Ectodermal cell (in vitro differentiated cells): ENCODE results near the gene FAM237B.

Source experiments
- H3K27ac ChIP-seq: 2 replicates; pipeline ENCODE4 v1.7.0; 2013; ENCODE audit warnings: mild to moderate bottlenecking, low read depth, low read length; ENCODE audit not compliant: insufficient read depth, poor library complexity, severe bottlenecking
- H3K27me3 ChIP-seq: 2 replicates; pipeline ENCODE4 v1.7.0; 2013; ENCODE audit warnings: mild to moderate bottlenecking, low read length; ENCODE audit not compliant: insufficient read depth, control insufficient read depth, poor library complexity, severe bottlenecking
- H3K36me3 ChIP-seq: one replicate; pipeline ENCODE4 v1.7.0; 2013; ENCODE audit warnings: low read length; ENCODE audit not compliant: control insufficient read depth, insufficient read depth
- H3K4me1 ChIP-seq: one replicate; pipeline ENCODE4 v1.7.0; 2013; ENCODE audit warnings: low read length; ENCODE audit not compliant: control insufficient read depth, insufficient read depth
- H3K4me3 ChIP-seq: 2 replicates; pipeline ENCODE4 v1.7.0; 2013; ENCODE audit warnings: low read depth, low read length, control low read depth; ENCODE audit not compliant: insufficient read depth
- H3K9me3 ChIP-seq: 2 replicates; pipeline ENCODE4 v1.7.0; 2013; ENCODE audit warnings: mild to moderate bottlenecking, low read length, moderate library complexity; ENCODE audit not compliant: control insufficient read depth
- WGBS, 2 experiments: methylation state at CpG; one replicate each; pipeline ENCODE4 v1.1.7; 2013; ENCODE audit warnings: missing lambda C conversion rate in 2 of 2; 5-methylcytosine and 5-hydroxymethylcytosine counted together

FAM237B gene

DNA sequence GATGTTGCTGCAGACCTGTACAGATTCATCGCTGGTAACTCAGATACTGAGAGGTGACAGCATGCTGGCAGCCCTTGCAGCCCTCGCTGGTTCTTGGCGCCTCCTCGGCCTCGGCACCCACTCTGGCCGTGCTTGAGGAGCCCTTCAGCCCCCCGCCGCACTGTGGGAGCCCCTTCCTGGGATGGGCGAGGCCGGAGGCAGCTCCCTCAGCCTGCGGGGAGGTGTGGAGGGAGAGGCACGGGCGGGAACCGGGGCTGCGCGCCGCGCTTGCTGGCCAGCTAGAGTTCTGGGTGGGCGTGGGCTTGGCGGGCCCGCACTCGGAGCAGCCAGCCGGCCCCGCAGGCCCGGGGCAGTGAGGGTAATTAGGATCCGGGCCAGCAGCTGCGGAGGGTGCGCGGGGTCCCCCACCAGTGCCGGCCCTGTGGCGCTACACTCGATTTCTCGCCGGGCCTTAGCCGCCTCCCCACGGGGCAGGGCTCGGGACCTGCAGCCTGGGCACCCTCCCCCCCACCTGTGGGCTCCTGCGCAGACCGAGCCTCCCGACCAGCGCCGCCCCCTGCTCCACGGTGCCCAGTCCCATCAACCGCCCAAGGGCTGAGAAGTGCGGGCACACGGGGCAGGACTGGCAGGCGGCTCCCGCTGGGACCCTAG, 13.2 kb upstream of the FAM237B start:
- H3K27me3 ChIP-seq: no peaks in the 10 kb centered on the region
- WGBS, 2 experiments: 95% methylated on average over 48 of the region's 48 CpGs
- H3K36me3 ChIP-seq: no peaks in the 10 kb centered on the region
- H3K27ac ChIP-seq: no peak overlapping the region
- no peaks in the 10 kb centered on the region for H3K4me1 ChIP-seq
- no peaks in the 10 kb centered on the region for H3K9me3 ChIP-seq
- no peak overlapping the region for H3K4me3 ChIP-seq

GRCh38 chr7:90326500-90326899, 5.4 kb upstream of the FAM237B start:
- no peaks in the 10 kb centered on the region for H3K9me3 ChIP-seq

GRCh38 chr7:90322837-90323236, 1.7 kb upstream of the FAM237B start:
- no peaks in the 10 kb centered on the region for H3K9me3 ChIP-seq
- H3K4me3 ChIP-seq: no peak overlapping the region
- no peaks in the 10 kb centered on the region for H3K36me3 ChIP-seq
- peaks cover 59% of the 10 kb centered on the region for H3K27me3 ChIP-seq
- no peak overlapping the region for H3K27ac ChIP-seq
- no peaks in the 10 kb centered on the region for H3K4me1 ChIP-seq

More at GRCh38 chr7:90326500-90326899, 5.4 kb upstream of the FAM237B start:
- Histone ChIP-seq H3K4me1 (no peaks in the 10 kb centered on the region), H3K27ac (no peak overlapping the region), H3K4me3 (no peak overlapping the region), H3K36me3 (no peaks in the 10 kb centered on the region), H3K27me3 (peaks cover 24% of the 10 kb centered on the region)
- 17 to 44% methylated on average over 1 of the region's 1 CpG for WGBS, 2 experiments

GRCh38 chr7:90320418-90320800, 695 bp downstream of the FAM237B start:
- Histone ChIP-seq H3K4me3 (no peak overlapping the region), H3K9me3 (no peaks in the 10 kb centered on the region), H3K4me1 (no peaks in the 10 kb centered on the region), H3K27me3 (peaks cover 63% of the 10 kb centered on the region), H3K27ac (no peak overlapping the region), H3K36me3 (no peaks in the 10 kb centered on the region)
- 47 to 56% methylated on average over 7 of the region's 7 CpGs for WGBS, 2 experiments

DNA sequence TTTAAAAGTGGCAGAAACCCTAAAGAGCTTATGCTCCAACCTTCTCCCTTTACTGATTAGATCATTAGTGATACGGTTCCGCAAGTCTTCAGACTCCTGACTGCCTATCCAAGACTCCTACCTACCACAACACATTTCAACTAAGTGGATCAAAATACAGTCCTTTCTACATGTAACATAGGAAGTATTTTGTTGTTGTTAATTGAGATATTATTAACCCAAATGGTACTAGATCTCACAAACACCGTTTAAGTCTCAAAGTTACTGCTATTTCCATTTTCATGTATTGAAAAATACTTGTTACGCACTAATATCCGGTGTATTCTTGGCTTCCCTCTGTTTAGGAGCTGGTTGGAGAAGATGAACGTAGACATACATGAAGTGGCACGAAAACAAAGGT, 1.1 kb downstream of the FAM237B start:
- no peak overlapping the region for H3K4me3 ChIP-seq
- H3K27me3 ChIP-seq: peaks cover 63% of the 10 kb centered on the region
- H3K27ac ChIP-seq: no peak overlapping the region
- H3K9me3 ChIP-seq: no peaks in the 10 kb centered on the region
- no peaks in the 10 kb centered on the region for H3K4me1 ChIP-seq
- no peaks in the 10 kb centered on the region for H3K36me3 ChIP-seq
- WGBS, 2 experiments: 92 to 93% methylated on average over 6 to 7 of the region's 7 CpGs

DNA sequence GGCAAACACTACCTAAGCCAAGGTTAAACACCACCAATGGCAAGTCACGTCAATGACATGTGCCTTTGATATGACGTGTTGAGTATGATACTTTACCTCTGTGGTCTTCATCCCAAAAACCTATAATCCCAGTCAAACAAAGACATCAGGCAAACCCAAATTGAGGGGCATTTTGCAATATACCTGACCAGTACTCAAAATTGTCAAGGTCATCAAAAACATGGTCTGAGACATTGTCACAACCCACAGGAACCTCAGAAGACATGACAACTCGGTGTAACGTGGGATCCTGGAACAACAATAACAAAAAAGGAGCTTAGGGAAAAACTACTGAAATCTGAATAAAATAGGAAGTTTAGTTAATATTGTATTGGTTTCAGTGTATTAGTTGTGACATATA, 7.2 kb downstream of the FAM237B start:
- Histone ChIP-seq H3K9me3 (no peaks in the 10 kb centered on the region), H3K4me1 (no peaks in the 10 kb centered on the region), H3K36me3 (no peaks in the 10 kb centered on the region), H3K27me3 (peaks cover 13% of the 10 kb centered on the region), H3K27ac (no peak overlapping the region), H3K4me3 (no peak overlapping the region)
- 95 to 99% methylated on average over 4 of the region's 4 CpGs for WGBS, 2 experiments

- WGBS, 2 experiments: 94% methylated on average over 2 of the region's 2 CpGs; no CpG with 5 or more reads in 1 of the 2 experiments
- H3K4me3 ChIP-seq: no peak overlapping the region
- no peaks in the 10 kb centered on the region for H3K9me3 ChIP-seq
- no peaks in the 10 kb centered on the region for H3K4me1 ChIP-seq
- H3K27me3 ChIP-seq: peaks cover 4% of the 10 kb centered on the region
- H3K27ac ChIP-seq: no peak overlapping the region
- no peaks in the 10 kb centered on the region for H3K36me3 ChIP-seq
Measured at GRCh38 chr7:90312745-90313144, 8.4 kb downstream of the FAM237B start.

DNA sequence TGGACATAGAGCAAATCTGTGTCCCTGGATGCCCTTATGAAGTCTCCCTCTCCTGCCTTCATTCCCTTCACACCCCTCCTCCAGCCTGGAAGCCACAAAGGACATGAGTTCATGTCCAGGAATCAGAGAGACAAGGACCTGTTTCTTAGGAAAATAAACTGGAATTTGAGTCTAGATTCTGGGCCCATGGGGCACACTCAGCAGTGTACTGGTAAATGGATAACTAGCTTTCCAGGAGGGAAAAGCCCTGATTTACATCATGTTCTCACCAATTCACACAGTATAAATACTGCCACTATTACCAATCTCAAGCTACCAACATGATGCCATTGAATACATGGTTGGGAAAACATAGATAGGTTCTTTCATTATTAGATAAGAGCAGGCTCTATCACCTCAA, 9.9 kb downstream of the FAM237B start:
- Histone ChIP-seq H3K36me3 (no peaks in the 10 kb centered on the region), H3K9me3 (no peaks in the 10 kb centered on the region), H3K4me1 (no peaks in the 10 kb centered on the region), H3K4me3 (no peak overlapping the region), H3K27me3 (no peaks in the 10 kb centered on the region), H3K27ac (no peak overlapping the region)

DNA sequence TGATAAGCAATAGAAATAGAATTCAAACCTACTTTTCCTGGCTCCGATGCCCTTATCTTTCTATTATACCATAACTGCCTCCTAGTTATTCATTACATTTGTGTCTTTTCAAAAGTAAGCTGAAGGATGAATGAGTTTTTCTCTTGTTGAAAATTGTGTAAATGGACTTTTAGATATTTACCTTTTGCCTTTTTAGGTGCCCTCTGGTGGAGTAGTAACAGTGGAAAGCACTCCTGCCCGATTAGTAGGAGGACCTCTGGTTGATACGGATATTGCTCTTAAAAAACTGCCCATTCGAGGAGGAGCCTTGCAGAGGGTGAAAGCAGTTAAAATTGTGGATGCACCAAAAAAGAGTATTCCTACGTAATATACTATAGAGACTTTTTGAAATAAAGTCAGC, 11.2 kb downstream of the FAM237B start:
- WGBS, 2 experiments: 89 to 90% methylated on average over 3 to 4 of the region's 5 CpGs
- Histone ChIP-seq H3K4me3 (no peak overlapping the region), H3K36me3 (no peaks in the 10 kb centered on the region), H3K4me1 (no peaks in the 10 kb centered on the region), H3K9me3 (no peaks in the 10 kb centered on the region), H3K27ac (no peak overlapping the region), H3K27me3 (no peaks in the 10 kb centered on the region)

DNA sequence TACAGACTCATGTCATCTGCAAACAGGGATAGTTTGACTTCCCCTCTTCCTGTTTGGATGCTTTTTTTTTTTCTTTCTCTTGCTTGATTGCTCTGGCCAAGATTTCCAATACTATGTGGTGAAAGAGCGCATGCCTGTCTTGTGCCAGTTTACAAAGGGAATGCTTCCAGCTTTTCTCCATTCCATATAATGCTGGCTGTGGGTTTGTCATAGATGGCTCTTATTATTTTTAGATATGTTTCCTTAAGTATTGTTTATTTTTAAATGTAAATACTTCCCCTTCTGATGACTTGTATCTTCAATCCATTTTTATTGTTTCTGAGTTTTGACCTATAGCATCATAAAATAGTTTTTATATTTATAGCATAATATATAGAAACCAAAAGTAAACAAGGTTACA, 17.9 kb downstream of the FAM237B start:
- no CpG with 5 or more reads among the region's 1 CpG for WGBS, 2 experiments
- Histone ChIP-seq H3K27ac (no peak overlapping the region), H3K4me3 (no peak overlapping the region), H3K27me3 (no peaks in the 10 kb centered on the region), H3K36me3 (no peaks in the 10 kb centered on the region), H3K9me3 (no peaks in the 10 kb centered on the region), H3K4me1 (no peaks in the 10 kb centered on the region)
